Sigmoid colon (tissue), 4 donors: ENCODE results near the gene PCYT1A.

Experiments used
- CTCF ChIP-seq, 4 experiments: fragments of 450-650 bp in 3 of 4; fragments of 200-600 bp in 1 of 4; IDR thresholded peaks; one replicate each; pipeline ENCODE4 v1.5.1; 2016 to 2019; ENCODE audit warnings: antibody characterized with exemption in 4 of 4, mild to moderate bottlenecking in 3 of 4, moderate library complexity in 2 of 4
- EP300 ChIP-seq, 4 donors: sonication (generic); formaldehyde crosslinking; IDR thresholded peaks; one replicate each; pipeline ENCODE4 v1.6.1; 2017; ENCODE audit warnings: antibody characterized with exemption in 4 of 4
- POLR2A ChIP-seq, 2 donors: fragments of 450-650 bp; IDR thresholded peaks; one replicate each; pipeline ENCODE4 v1.6.1; 2016; ENCODE audit warnings: antibody characterized with exemption in 2 of 2, mild to moderate bottlenecking in 2 of 2, moderate library complexity in 2 of 2
- POLR2AphosphoS5 ChIP-seq, 4 donors: sonication (generic); formaldehyde crosslinking; IDR thresholded peaks; one replicate each; pipeline ENCODE4 v1.6.1; 2017; ENCODE audit warnings: antibody characterized with exemption in 4 of 4

- no peak for TF ChIP-seq CTCF (IDR thresholded peaks at IDR 0.05)
- no peak for TF ChIP-seq POLR2A (IDR thresholded peaks at IDR 0.05)
- no peak for TF ChIP-seq POLR2AphosphoS5 (IDR thresholded peaks at IDR 0.05)
- no peak for TF ChIP-seq EP300 (IDR thresholded peaks at IDR 0.05)
Observed at GRCh38 chr3:196251918-196252317, 35.6 kb downstream of the PCYT1A start.
